Upper lobe of left lung (tissue), 6 donors: ENCODE results near the gene SLC4A8. TPM values are rescaled to one million over a fixed set of nuclear protein-coding genes. Genes with fewer than 3 reads are reported as not detected.

Experiments
- ATAC-seq, 2 donors: fragments of 200-7000 bp; cut with Tn5 transposase; one replicate each; pipeline ENCODE4 v1.9.1; 2022; ENCODE audit warnings: mild to moderate bottlenecking in 2 of 2, moderate library complexity in 2 of 2; ENCODE audit not compliant: low FRiP score in 2 of 2
- DNase-seq, 2 donors: peaks; one replicate each; pipeline ENCODE4 v3.0.0-alpha.2; 2019 to 2020
- H3K27ac ChIP-seq, 4 donors: fragments of 200-600 bp; sonication (generic); one replicate each; pipeline ENCODE4 v1.5.1; 2016 to 2019
- H3K27me3 ChIP-seq, 4 donors: fragments of 200-600 bp; sonication (generic); one replicate each; pipeline ENCODE4 v1.5.1; 2017 to 2019
- H3K36me3 ChIP-seq, 4 donors: fragments of 200-600 bp; sonication (generic); one replicate each; pipeline ENCODE4 v1.5.1; 2016 to 2019
- H3K4me1 ChIP-seq, 4 donors: fragments of 200-600 bp; sonication (generic); one replicate each; pipeline ENCODE4 v1.5.1; 2018 to 2019
- H3K4me3 ChIP-seq, 4 donors: fragments of 200-600 bp; sonication (generic); one replicate each; pipeline ENCODE4 v1.5.1; 2017 to 2019; ENCODE audit warnings: mild to moderate bottlenecking in 2 of 4, moderate library complexity in 1 of 4
- H3K9me3 ChIP-seq, 4 donors: fragments of 200-600 bp; sonication (generic); one replicate each; pipeline ENCODE4 v1.5.1; 2018 to 2019
- EP300 ChIP-seq, 4 donors: sonication (generic); formaldehyde crosslinking; IDR thresholded peaks; one replicate each; pipeline ENCODE4 v1.5.1; 2017; ENCODE audit warnings: antibody characterized with exemption in 4 of 4, control low read depth in 2 of 4
- POLR2A ChIP-seq, 4 donors: fragments of 450-650 bp; IDR thresholded peaks; one replicate each; pipeline ENCODE4 v1.5.1; 2016 to 2017; ENCODE audit warnings: antibody characterized with exemption in 4 of 4, mild to moderate bottlenecking in 2 of 4
- POLR2AphosphoS5 ChIP-seq, 2 donors: sonication (generic); formaldehyde crosslinking; IDR thresholded peaks; one replicate each; pipeline ENCODE4 v1.5.1; 2017; ENCODE audit warnings: antibody characterized with exemption in 2 of 2
- WGBS, 2 donors: methylation state at CpG; one replicate each; pipeline ENCODE4 v1.1.5; 2017 to 2018; 5-methylcytosine and 5-hydroxymethylcytosine counted together
- total RNA-seq, 6 donors: library from RNA; depleted of rRNA in 4 of 6; stranded (reverse); fragments of >200 nt in 4 of 6; gene quantifications; one replicate each; pipeline versions ENCODE4 v1.1.0 to v1.2.1, GENCODE V29; 2016 to 2021
- TF ChIP-seq, protein P1 (sequence below), 6 experiments: fragments of 450-650 bp in 4 of 6; fragments of 200-600 bp in 2 of 6; sonication (generic) in 2 of 6; IDR thresholded peaks; one replicate each; pipeline ENCODE4 v1.5.1; 2016 to 2019; ENCODE audit warnings: antibody characterized with exemption in 6 of 6
- donor health status: DM: no; HTN: no; CAD: no; lungs with moderate emphysema.
- donor health status: DM: no; HTN: yes; CAD: no; lungs with severe emphysema.

The SLC4A8 gene
- total RNA-seq, 6 donors from 2014 or later = 2.3 to 13.5 (median 7.4) TPM

DNA sequence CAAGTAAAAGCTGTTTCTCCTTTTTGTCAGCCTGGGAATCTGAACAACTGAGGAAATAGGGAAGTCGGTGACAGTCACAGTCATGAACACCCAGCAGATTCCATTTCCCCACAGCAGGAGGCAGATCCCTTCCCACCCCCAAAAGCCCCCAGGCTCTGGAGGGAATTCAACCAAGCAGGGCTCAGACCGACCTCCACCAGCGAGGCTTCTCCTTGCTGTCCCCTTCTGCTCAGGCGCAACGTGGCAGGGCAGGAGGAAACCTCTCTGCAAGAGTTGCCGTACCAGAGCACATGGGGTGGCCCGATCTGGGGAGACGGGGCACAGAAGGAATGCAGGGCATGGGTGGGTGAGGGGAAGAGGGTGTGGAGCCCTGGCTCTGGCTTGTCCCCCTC is 33.7 kb upstream of the SLC4A8 start:
- Histone ChIP-seq H3K27ac (peak overlapping the region; percentile 5 to 82 (median 68)), H3K4me3 (peak overlapping the region; percentile 36 to 59 (median 56)), H3K36me3 (no peaks in the 10 kb centered on the region), H3K27me3 (peaks cover 0 to 9% (median 3%) of the 10 kb centered on the region in 4 donors), H3K9me3 (no peaks in the 10 kb centered on the region), H3K4me1 (peaks cover 12 to 27% (median 16%) of the 10 kb centered on the region in 4 donors)
- peak in 1 of 2 donors; percentile 23 for DNase-seq
- WGBS, 2 donors = 17 to 43% methylated on average over 4 to 8 of the region's 8 CpGs
- TF ChIP-seq POLR2AphosphoS5 (IDR thresholded peaks at IDR 0.05) (no peak), EP300 (IDR thresholded peaks at IDR 0.05) (no peak), POLR2A (IDR thresholded peaks at IDR 0.05) (no peak)
- TF ChIP-seq, protein P1, sequence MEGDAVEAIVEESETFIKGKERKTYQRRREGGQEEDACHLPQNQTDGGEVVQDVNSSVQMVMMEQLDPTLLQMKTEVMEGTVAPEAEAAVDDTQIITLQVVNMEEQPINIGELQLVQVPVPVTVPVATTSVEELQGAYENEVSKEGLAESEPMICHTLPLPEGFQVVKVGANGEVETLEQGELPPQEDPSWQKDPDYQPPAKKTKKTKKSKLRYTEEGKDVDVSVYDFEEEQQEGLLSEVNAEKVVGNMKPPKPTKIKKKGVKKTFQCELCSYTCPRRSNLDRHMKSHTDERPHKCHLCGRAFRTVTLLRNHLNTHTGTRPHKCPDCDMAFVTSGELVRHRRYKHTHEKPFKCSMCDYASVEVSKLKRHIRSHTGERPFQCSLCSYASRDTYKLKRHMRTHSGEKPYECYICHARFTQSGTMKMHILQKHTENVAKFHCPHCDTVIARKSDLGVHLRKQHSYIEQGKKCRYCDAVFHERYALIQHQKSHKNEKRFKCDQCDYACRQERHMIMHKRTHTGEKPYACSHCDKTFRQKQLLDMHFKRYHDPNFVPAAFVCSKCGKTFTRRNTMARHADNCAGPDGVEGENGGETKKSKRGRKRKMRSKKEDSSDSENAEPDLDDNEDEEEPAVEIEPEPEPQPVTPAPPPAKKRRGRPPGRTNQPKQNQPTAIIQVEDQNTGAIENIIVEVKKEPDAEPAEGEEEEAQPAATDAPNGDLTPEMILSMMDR (IDR thresholded peaks at IDR 0.05) = peak in 1 of 6 experiments; percentile 5
- peak; percentile 16 to 52 for ATAC-seq

DNA sequence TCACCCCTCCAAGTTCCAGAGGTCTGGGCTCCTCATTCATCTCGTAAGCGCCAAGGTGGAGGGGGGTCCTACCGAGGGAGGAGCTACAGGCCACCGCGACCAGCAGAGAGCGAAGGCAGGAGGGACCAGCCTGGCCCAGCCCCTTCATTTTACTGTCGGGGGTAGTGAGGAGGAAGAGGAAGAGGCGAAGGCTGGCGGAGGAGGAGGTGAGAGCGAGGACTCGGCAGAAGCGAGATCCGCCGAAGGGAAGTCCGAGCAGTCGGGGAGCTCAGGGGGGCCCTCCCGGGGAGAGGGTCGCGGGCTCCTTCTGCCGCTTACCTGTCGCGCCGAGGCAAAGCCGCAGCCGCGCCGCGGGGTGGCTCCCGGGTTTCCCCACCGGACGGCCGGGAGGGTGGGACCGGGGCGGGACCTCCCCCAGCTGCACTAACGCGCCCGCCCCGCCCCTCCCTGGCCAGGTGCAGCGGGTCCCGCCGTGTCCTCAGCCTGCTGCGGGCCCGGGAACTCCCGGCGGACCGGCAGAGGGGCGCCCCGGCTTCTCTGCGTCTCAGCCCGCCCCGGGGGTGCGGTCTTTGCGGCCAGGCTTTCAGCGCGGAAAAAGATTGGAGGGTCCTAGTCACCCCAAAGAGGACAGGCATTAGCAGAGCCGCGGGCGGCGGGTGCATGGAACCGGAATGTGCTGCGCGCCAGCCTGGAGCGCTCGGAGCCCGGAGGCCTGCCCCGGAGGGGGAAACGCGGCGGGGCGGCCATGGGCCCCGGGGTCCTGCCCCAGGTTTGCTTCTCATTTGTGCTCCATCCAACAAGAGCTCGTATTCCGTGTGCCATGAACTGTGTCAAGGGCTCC is 33.1 kb upstream of the SLC4A8 start, which contains the start of gene GALNT6:
Gene GALNT6 (minus strand): TSS at position 124 of the 841 bp plus-strand sequence. CDS start 11,625 bp downstream, outside the sequence.
- Histone ChIP-seq H3K27ac (peak within 1 kb of the TSS; percentile 5 to 82 (median 68)), H3K4me3 (peak within 1 kb of the TSS; percentile 36 to 59 (median 56)), H3K9me3 (no peaks in the 10 kb centered on the region), H3K36me3 (no peaks in the 10 kb centered on the region), H3K27me3 (peaks cover 0 to 9% (median 3%) of the 10 kb centered on the region in 4 donors), H3K4me1 (peaks cover 12 to 27% (median 16%) of the 10 kb centered on the region in 4 donors)
- ATAC-seq = peak; percentile 25 to 64
- peak; percentile 69 to 92 for DNase-seq
- WGBS, 2 donors = 0 to 1% methylated on average over 19 to 52 of the region's 73 CpGs
- TF ChIP-seq EP300 (IDR thresholded peaks at IDR 0.05) = no peak
- peak in 1 of 4 donors; percentile 10 for TF ChIP-seq POLR2A (IDR thresholded peaks at IDR 0.05)

DNA sequence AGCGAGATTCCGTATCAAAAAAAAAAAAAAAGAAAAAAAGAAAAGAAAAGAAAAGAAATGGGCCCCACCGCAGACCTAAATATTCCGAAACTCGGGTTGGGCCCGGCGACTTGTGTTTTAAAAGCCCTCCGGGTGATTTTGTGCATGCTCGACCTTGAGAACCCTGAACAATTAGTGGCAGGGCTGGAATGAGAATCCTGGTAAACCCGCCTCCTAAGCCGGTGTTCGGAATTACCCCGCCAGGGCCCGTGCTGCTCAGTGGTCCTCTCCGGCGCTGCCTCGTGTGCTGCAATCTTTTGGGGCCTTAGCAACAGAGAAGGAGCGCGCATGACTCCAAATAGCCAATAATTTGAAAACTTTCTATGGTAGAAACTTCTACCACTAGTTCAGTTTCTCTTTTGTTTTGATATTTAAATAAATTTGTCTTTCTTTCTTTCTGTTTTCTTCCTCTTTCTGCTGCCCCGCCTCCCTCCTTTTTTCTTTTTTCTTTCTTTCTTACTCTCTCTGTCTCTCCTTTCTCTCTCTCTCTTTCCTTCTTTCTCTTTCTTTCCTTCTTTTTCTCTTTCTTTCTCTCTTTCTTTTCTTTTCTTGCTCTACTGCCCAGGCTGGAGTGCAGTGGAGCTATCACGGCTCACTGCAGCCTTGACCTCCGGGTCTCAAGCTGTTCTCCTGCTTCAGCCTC is 31.9 kb upstream of the SLC4A8 start:
- Histone ChIP-seq H3K4me3 (peak overlapping the region in 3 of 4 donors; percentile 54 to 59 (median 58)), H3K36me3 (no peaks in the 10 kb centered on the region), H3K9me3 (no peaks in the 10 kb centered on the region), H3K27ac (peak overlapping the region in 1 of 4 donors; percentile 31), H3K27me3 (peaks cover 0 to 9% (median 3%) of the 10 kb centered on the region in 4 donors), H3K4me1 (peaks cover 12 to 27% (median 16%) of the 10 kb centered on the region in 4 donors)
- TF ChIP-seq POLR2AphosphoS5 (IDR thresholded peaks at IDR 0.05) (no peak), EP300 (IDR thresholded peaks at IDR 0.05) (no peak), POLR2A (IDR thresholded peaks at IDR 0.05) (no peak)
- TF ChIP-seq, protein P1 (IDR thresholded peaks at IDR 0.05) = no peak
- WGBS, 2 donors = 50 to 52% methylated on average over 22 of the region's 22 CpGs
- DNase-seq = no peak
- peak in 1 of 2 donors; percentile 23 for ATAC-seq

DNA sequence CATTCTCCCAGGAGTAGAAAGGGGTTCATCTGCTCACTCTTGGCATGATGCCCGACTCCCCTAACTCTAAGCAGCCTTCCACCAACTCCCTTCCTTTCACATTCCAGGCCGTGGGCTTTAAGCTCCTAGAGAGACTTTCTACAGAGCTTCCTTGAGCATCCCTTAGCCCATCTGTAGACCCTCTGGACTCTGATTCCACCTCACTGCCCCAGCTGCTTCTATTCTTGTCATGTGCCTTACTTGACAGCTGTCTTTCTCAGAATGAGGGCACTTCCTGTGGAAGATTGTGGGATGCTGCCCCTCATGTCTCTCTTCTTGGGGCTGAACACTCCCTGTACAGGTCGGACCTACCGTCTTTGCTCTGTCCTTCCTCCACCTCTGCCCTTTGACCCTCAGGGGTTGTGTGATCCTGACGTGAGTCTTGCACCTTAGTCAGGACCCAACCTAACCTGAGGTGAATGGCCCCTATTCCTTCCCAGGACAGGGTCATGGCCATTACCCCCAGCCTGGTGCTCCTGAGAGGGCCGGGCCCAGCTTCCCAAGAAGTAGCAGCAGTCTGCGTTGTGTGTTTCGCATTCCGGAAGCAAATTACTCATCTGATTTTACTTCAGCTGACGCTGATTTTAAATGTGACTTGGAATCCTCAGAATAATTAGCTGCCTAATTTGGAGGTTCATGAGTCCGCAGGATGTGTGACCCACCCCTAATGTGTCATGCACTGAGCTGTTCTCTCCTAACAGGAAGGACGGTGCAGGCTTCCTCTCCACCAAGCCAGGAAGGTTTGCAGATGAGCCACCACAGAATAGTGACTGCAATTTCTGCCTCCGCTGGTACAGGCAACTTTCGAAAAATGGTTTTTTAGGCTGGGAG is 30.7 kb upstream of the SLC4A8 start:
- TF ChIP-seq POLR2AphosphoS5 (IDR thresholded peaks at IDR 0.05) (peak in 1 of 2 donors; percentile 34), POLR2A (IDR thresholded peaks at IDR 0.05) (peak in 1 of 4 donors; percentile 40), EP300 (IDR thresholded peaks at IDR 0.05) (no peak)
- TF ChIP-seq, protein P1 (IDR thresholded peaks at IDR 0.05) = no peak
- Histone ChIP-seq H3K4me1 (peaks cover 2 to 27% (median 16%) of the 10 kb centered on the region in 4 donors), H3K4me3 (no peak overlapping the region), H3K27me3 (peaks cover 0 to 9% (median 3%) of the 10 kb centered on the region in 4 donors), H3K9me3 (no peaks in the 10 kb centered on the region), H3K36me3 (no peaks in the 10 kb centered on the region), H3K27ac (peak overlapping the region in 3 of 4 donors; percentile 30 to 60 (median 55))
- ATAC-seq (peak; percentile 37 to 43), DNase-seq (peak in 1 of 2 donors; percentile 68)
- 73 to 80% methylated on average over 12 to 14 of the region's 14 CpGs for WGBS, 2 donors
